Measurements from ENCODE around the gene B3GNT9.
A peak's percentile ranks its signal among the peaks of the same experiment; 100 is the strongest.

The B3GNT9 gene

GRCh38 chr16:67166110-67166547 is 15.3 kb upstream of the B3GNT9 start:
- no peak for DNase-seq

DNA sequence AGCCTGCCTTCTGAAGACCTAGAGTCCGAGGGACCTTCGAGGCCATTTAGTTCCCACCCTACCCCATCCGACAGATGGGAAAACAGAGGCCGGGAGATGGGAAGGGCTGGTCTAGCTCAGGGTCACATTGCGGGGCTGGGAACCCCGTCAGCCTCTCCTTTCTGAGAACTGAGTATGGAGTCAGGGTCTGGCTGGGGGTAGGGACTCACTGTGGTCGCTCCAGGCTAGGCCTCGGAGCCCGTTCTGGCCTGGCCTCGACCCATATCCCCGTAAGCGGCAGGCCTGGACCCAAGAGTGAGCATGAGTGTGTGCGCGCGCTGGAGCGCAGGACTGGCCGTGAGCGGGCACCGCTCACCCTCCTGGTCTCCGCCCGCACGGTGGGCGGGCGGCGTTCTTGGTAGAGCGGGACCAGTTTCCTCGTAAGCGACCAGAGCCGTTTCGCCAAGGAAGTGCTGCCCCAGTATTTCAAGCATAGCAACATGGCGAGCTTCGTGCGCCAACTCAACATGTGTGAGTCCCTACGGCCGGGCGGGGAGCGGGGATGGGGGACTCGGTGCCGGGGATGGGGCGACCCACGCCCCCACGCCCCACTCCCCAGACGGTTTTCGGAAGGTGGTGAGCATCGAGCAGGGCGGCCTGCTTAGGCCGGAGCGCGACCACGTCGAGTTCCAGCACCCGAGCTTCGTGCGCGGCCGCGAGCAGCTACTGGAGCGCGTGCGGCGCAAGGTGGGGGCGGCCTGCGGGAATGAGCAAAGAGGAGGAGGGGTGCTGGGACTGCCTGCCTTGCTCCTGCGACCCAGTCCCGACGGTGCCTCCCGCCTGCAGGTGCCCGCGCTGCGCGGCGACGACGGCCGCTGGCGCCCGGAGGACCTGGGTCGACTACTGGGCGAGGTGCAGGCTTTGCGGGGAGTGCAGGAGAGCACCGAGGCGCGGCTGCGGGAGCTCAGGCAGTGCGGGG is 14.6 kb upstream of the B3GNT9 start:
- no peak for DNase-seq

DNA sequence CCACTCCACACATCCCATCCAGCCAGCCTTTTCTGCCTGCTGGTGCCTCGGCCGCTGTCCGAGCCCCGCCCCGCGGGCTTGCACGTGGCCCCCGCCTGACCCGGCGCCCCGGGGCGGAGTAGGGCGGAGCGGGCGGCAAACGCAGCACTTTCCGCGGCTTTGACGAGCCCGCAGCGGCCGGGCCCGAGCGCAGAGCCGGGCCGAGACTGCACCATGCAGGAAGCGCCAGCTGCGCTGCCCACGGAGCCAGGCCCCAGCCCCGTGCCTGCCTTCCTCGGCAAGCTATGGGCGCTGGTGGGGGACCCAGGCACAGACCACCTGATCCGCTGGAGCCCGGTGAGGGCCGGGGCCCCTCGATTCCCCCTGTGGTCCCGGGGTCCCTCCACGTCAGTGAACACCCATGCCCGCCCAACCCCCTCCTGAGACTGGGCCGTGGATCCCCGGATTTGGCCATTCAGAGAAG is 13.8 kb upstream of the B3GNT9 start, which contains the start of gene HSF4:
Gene HSF4, plus strand, starts transcription at position 147 of the 463 bp plus-strand sequence. Its CDS starts 67 bp downstream, at position 214.
- no peak for DNase-seq

DNA sequence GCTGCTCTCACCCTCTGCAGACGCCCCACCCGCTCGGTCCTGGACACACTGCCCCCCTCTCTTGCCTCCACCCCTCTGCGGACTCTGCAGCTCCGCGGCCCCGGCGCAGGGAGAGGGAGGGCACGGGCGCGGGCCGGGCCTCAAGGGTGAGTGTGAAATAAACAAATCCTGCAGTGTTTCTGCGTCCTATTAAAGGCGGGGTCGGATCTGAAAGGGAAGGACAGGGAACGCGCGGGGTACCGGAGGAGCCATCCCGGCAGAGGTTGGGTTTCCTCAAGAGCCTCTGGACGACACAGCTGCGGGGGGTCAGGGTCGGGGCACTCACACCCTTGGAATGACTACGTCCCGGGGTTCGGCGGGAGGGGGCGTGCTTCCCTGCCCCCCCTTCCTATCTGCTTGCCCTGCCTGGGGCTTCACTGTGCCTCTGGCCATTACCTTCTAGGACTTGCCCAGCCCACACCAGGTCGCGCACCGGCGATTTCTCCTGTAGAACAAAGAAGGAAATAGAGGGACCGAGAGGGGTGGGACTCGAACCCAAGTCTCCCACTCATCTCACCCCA is 13.3 kb upstream of the B3GNT9 start:
- no peak for DNase-seq

- no peak for DNase-seq
These were observed 12.6 kb upstream of the B3GNT9 start for GRCh38 chr16:67163164-67163998.

DNA sequence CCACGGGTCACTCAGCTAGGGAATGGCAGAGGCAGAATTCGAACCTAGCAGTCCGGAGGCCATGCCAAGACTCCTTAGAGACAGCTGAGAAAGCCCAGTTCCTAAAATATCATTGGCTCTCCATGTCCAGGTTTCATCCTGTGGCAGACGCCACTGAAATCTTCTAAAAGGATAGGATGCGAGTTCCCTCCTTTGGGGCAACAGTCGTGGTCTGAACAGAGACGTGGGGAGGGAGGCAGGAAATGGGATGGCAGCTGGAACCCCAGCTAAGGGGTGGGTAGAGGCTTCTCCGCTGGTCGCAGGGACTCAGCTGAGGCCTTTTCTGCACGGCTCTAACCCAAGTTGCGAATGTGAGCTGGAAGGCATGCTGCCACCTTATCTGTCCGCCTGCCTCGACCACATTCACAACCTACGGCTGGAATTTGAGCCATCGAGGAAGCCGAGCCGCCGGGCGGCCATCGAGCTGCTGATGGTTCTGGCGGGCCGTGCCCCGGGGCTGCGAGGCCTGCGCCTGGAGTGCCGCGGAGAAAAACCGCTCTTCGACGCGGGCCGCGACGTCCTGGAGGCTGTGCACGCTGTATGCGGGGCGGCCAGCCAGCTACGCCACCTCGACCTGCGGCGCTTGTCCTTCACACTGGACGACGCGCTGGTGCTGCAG is 11.8 kb upstream of the B3GNT9 start:
- DNase-seq, result no peak

DNA sequence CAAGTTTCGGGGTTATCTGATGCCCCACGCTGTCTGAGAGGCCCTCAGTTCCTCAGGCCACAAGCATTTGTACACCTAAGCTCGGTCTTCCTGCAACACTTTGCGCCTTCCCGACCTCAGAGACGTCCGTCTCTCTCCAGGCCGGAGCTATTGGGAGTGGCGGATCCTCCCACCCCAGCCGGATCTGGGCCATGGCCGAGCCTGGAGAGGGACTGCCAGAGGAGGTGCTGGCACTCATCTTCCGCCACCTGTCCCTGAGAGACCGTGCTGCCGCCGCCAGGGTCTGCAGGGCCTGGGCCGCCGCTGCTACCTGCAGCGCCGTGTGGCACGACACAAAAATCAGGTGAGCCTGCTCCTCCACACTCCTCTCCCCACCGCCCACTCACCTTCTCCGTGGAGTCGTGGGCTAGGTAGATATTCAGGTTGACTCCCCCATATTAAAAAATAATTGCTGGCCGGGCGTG is 10.8 kb upstream of the B3GNT9 start:
- no peak for DNase-seq

- DNase-seq, result peak; percentile 57
These were observed 8.1 kb upstream of the B3GNT9 start for GRCh38 chr16:67158637-67159600.

- no peak for DNase-seq
These were observed 7.3 kb upstream of the B3GNT9 start for GRCh38 chr16:67157892-67158635.

DNA sequence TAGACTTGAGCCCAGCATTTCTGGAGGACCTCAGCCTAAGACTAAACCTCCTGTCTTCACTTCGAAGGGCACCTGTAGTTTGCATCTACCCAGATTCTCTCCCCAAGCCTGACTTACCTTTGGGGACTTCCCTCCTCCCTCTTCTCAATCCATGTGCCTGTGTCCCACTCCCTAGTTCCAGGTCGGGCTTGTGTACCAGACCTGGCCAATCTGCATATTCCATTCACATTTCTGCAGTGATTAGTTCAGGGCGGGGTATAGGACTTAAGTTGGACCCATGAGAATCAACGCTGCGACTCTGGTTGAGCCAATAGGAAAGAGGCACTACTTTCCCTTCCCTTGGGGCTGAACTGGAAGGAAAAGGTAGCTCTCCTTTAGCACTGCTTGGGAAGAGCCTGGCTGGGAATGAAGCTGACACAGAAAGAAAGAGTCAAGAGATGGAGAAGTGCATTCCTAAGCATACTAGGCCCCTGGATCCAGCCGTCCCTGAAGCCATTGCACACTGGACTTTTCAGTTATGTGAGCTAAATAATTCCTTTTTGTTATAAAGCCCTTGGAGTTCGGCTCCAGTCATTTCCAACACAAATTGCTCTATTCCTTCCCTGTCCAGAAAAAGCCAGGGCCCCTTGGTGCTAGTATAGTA is 6.4 kb upstream of the B3GNT9 start:
- DNase-seq, result no peak

DNA sequence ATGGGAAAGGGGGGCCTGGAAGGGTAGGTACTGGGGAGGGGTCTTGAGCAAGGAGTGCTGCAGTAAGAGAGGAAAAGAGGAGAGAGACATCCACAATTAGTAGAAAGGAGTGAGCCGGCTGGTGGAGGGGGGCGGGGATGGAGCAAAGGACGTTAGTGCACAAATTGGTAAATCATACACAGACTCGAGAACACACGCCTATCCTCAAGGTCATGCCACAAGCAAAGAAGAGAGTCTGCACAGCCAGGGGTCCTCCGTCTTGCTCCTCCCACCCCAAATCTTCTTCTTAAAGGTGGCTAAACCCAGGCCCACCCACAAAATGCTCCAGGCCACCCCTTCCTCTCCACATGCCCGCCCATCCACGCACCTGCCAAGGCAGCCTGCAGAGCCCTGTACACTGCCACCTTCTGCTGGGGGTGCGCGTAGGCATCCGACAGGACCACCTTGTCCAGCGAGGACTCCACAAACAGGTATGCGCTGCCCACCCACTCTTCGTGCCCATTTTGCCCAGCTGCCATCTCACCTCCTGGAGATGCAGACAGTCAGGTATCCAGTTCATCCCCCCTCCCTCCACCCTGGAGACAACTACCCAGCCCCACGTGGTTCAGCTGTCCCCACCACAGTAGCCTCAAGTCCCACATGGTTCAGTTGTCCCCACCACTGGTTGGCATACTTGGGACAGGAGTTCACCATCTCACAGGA is 5.5 kb upstream of the B3GNT9 start:
- no peak for DNase-seq

GRCh38 chr16:67155295-67156142 is 4.7 kb upstream of the B3GNT9 start:
- peak; percentile 67 for DNase-seq

DNA sequence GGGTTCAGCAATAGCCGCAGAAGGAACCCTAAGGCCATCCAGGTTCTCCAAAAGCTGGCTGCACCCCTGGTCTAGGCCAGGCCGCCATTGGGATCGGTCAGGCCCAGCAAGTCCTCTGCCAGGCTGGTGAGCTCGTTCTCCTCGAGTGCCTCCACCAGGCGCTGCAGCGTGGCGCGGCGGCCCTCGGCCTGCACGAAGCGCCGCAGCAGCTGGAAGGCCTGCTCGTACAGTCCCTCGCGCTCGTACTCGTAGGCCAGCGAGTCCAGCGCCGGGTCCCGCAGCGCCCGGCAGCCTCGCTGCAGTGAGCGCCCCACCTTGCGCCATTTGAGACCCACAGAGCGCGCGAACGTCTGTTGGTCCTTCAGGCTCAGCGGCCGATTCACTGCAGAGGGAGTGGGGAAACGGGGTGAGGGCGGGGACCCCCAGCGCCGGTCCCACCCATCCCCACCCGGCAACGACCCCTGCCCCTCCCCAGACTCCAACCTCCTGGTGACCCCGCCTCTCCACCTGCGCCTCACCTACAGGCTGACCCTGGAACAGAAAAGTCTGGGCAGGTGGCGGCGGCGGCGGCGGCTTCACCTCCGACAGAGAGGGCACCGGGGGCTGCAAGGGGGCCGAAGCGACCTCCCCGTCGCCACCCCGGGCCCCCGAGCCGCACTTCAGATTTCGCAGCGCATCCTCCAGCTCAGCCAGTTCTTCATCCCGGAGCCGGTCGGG is 3.9 kb upstream of the B3GNT9 start:
- no peak for DNase-seq

DNA sequence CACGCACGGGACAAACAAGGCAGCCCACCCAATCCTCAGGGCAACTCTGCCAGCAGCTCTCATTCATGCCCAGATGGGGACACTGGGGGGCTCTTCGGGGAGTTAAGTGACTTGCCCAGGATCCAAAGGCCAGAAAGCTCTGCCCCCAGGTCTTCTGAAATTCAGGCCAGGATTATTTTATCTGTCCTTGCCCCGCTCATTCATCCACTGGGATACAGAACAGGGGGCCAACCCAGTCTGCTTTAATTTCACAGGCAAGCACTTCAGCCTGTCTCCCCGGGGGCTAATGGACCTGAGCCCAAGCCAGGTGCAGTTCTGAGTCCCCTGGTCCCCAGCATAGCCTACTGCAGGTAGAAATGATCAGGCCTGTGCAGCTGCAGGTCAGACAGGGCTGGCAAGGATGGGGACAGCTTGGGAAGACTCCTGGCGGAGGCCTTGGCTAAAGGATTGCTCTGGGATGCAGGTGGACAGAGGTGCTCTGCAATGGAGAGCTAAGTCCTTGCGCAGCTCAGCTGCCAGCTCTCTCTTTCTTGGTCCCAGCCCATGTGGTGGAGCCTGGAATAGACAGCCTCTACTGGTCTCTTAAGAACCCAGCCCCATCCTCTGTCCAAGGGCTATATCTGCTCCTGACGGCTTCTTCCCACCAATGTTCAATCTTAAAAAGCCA is 766 bp upstream of the B3GNT9 start:
- DNase-seq, result no peak

GRCh38 chr16:67150047-67150832 is 558 bp downstream of the B3GNT9 start:
- no peak for DNase-seq

Data from effector CD8-positive, alpha-beta T cell (primary cell).